ENCODE measurements around the gene ZHX3.

ZHX3 gene

DNA sequence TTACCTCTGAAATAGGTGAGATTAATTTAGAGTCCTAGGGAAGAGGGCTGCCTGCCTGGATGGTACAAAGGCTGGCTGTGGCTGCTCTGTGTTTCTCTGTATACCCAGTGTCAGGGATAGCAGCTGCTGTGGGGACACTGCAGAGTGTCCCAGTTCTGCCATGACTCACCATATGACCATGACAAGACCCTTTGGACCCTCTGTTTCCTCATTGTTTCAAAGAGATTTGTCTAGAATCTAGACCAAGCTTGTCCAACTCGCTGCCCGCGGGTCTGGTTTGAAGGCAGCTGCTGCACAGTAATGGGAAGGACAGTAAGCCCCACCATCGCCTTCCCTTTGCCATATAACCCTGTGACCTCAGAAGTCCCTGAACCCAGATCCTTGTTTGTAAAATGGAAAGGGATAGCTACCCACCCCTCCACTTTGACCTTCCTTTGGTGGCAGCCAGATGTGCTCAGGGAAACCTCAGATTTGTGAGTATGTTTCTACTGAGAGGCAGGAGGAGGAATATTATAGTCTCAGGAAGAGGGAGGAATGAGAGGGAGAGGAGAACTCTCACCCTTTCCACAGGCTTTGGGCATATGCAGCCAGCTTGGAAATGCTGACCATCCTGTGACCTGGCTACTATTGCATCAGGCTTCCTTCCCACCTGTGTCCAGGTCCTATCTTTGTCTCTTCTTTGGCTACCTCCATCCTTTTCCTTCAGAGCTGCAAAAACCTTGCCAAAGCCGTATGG is 166.2 kb downstream of the ZHX3 start:
- DNase-seq (ENCODE audit: low read depth) = no peak

DNA sequence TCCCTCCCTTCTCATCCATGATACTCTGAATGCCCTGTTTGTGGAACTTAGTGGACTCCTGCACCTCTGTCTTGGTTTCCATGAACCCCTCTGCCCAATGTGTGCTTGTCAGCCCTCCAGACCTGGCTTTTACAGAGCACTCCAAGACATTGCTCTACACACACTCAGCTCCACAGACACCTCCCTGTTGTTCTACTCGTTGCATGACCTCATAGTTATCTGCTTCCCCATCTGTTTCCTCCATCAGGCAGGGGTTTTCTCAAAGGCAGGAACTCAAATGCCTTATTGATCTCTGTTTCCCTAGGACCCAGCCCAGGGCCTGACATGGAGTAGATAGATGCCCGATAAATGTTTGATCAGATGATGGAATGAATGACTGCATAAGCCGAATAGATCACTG is 166.9 kb downstream of the ZHX3 start:
- DNase-seq (ENCODE audit: low read depth) = no peak

DNA sequence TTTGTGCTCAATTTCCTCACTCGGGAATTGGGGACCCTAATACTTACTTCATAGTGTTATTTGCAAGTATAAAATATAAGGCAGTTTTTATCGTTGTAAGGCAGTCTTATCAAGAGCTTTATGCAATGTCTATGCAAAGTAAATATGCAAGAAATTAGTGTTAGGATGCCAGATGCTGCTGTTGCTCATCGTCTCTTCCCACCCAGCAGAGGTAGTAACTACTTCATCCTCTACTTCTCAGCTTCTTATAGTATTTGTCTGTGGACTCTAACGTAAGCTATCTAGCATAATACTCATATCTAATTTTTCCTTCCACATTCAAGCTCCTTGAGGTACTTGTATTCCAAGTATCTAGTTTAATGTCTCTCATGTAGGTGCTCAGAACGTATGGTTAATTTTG is 168.6 kb downstream of the ZHX3 start:
- no peak for DNase-seq (ENCODE audit: low read depth)

GRCh38 chr20:41147767-41148191 is 169.8 kb downstream of the ZHX3 start:
- DNase-seq (ENCODE audit: low read depth) = no peak

DNA sequence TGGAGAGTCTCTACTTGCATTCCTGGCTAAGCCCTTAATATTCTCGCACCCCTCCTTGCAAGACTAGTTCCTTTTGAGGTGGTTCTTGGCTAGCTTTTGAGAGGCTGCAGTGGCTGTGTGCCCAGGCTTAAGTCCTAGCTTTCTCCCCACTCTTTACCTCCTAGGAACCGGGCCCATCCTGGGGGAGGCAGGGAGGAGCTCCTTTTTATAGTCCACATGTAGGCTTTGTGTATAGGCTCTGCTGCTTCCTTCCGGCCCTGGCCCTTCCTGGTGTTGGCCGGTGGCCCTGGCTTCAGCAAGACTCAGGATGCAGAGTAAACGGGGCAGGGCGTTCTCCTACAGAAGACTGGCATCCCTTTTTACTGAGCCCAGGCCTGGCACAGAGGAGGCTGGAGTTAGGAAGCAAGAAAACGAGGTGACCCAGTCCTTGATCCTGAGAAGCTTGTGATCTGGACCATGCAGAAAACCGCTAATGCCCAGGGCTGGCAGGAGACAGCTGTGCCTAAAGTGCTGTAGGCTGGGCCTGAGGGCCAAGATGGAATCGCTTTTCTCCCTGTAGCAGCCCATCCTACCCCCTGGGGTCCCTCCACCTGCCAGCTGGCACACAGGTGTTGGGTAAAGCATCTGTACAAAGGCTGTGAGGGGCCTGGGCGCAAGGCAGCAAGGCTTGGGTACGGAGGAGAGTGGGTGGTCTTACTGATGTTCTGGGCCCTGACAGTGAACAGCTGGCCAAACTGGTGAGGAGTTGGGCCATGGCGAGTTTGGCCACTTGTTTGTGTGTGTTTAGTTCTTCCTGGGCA is 171.5 kb downstream of the ZHX3 start:
- no peak for DNase-seq (ENCODE audit: low read depth)

DNA sequence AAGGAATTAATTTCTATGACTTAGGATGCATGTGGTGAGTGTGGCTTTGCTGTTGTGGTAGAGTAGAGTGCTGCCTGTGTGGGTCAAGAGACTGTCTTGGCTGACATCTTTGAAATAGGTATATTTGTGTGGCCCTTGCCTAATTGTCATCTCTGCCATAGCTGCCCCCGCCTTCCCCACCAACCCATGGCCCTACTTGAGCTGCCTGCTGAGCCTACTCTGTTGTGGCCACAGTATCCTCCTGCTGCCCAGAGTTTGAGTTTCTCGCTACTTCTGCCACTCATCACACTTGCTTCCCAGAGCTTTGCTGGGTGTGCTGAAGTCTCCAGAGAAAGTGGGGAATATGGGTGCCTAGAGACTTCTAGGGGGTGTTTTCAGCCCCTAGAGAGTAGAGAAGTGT is 172.2 kb downstream of the ZHX3 start:
- no peak for DNase-seq (ENCODE audit: low read depth)

DNA sequence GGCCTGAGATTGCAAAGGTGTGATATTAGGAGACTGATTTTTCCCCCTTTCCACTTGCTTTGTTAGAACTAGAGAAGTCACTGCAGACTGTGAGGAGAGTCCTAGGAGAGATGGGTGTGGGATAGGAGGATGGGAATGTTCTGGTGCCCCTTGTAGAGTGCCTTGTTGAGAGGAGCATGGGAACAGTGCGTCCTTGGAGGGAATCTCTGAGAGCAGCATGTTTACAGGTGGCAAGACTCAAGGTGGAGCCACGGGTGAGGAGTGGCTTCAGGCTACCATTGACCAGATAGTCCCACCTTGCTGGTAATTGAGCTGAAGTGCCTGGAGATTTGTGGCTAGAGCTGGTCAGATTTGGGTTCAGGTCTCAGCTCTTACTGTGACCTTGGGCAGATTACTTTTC is 174.2 kb downstream of the ZHX3 start:
- no peak for DNase-seq (ENCODE audit: low read depth)

DNA sequence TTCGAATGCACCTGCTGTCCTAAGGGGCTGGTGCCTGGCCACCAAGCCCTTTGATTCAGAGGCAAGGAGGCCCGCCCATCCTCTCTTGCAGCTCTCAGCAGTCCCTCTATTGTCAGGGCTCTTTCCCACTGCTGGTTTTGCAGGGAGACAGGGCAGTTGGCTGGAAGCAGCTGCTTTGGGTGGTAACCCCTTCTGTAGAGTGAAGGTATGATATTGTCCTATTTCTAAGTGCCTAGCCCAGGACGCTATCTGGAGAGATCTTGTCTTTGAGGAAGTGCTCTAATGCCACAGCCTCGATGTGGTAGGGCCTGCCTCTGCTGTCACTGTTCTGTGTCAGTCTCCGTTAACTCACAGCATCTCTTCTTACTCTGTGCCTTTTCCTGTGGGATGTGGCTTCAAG is 174.6 kb downstream of the ZHX3 start:
- no peak for DNase-seq (ENCODE audit: low read depth)

- DNase-seq (ENCODE audit: low read depth) = no peak
These were observed 175.3 kb downstream of the ZHX3 start for GRCh38 chr20:41142245-41142644.

DNA sequence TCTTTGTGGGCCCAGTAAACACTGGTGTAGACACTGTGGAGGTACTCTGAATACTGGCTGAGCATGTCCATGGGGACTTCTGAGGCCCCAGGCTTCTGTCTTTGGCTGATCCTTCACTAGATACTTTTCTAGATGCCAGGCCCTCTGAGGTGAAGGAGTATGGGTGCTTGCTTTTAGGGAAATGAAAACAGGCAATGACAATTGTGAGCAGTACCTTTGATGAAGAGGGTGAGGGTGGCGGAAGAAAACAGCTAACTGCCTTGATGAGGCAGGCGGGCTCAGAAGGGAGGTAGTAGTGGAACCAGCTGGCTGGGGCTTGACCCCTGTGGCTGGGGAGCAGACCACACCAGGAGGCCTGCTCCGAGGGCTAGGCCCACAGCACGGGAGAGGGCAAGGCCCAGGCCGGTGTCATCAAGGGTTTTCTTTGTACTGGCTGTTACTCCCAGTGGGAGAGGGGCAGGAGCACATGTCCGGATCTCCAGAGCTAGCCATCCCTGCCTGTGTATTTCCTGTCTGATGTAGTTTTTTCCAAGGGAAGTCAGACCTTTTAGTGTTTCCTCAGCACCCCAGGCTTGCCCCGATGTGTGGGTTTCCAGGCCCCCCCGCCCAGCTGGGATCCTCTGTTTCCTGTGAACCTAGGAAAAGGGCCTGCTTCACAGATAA is 176.2 kb downstream of the ZHX3 start:
- DNase-seq (ENCODE audit: low read depth) = no peak

- no peak for DNase-seq (ENCODE audit: low read depth)
These were observed 177.1 kb downstream of the ZHX3 start for GRCh38 chr20:41140226-41141133.

DNA sequence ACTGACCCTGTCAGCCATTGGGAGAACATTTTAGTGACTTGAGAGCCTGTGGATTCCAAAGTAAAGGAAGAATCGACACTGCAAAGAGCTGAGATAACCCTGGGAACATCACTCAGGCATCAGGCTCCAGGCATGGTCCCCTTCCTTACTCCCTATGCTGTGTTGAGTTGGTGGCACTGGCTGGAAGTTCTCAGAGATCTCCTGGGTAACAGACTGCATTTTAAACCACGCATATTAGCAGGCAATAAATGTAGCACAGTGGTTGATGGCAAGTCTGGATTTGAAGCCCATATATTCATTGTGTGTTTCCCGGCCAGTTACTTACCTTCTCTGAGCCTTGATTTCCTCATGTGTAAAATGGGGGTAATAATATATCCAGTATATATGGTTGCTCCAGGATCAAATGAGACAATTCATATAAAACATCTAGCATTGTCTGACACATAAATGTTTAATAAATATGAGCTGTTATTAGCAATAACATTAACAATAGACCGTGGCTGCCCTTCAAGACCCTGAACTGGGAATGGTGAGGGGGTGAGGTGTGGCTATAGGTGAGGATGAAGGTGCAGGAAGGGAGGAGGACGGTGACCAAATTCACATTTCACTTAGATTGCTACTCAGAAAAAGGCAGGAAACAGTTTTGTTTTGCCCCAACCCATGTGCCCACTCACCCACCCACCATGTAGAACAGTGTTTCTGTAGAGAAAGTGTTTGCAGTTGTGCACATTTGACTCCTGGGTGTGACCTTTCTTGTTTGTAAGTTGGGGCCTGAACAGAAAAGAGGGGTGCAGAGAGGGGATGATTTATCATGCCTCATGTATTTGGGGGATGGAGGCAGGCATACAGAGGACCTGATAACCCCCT is 178.1 kb downstream of the ZHX3 start:
- DNase-seq (ENCODE audit: low read depth) = no peak

- no peak for DNase-seq (ENCODE audit: low read depth)
These were observed 178.9 kb downstream of the ZHX3 start for GRCh38 chr20:41138475-41139226.

DNA sequence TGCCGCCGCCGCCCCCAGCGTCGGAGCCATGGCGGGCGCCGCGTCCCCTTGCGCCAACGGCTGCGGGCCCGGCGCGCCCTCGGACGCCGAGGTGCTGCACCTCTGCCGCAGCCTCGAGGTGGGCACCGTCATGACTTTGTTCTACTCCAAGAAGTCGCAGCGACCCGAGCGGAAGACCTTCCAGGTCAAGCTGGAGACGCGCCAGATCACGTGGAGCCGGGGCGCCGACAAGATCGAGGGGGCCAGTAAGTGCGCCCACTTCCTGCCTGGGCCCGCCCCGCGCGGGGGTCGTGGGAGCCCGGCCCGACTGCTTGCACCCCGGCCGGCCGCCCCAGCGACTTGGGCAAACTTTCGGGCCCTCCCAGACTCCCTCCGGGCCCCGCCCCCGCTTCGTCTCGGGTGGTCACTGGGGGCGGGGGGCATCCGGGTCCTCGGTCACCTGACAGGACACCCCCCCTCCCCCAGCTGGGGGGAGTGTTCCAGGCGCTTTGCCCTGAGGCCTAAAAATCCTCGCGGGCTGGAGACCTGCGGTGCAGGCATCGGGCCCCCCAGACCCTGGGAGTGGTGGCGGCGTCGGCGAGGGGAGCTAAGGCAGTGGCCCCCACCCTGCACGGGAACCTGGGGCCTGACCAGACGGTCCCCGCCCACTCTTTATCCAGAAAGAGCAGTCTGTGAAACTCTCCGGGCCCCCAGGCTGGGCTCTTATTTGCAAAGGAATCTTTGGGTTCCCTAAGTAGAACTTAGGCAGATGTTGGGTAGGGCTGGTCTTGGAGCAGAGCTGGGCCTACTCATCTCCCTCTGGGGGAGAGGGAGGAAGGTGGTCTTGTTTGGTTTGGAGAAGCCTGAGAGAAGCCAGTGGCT is 179.7 kb downstream of the ZHX3 start:
- no peak for DNase-seq (ENCODE audit: low read depth)

DNA sequence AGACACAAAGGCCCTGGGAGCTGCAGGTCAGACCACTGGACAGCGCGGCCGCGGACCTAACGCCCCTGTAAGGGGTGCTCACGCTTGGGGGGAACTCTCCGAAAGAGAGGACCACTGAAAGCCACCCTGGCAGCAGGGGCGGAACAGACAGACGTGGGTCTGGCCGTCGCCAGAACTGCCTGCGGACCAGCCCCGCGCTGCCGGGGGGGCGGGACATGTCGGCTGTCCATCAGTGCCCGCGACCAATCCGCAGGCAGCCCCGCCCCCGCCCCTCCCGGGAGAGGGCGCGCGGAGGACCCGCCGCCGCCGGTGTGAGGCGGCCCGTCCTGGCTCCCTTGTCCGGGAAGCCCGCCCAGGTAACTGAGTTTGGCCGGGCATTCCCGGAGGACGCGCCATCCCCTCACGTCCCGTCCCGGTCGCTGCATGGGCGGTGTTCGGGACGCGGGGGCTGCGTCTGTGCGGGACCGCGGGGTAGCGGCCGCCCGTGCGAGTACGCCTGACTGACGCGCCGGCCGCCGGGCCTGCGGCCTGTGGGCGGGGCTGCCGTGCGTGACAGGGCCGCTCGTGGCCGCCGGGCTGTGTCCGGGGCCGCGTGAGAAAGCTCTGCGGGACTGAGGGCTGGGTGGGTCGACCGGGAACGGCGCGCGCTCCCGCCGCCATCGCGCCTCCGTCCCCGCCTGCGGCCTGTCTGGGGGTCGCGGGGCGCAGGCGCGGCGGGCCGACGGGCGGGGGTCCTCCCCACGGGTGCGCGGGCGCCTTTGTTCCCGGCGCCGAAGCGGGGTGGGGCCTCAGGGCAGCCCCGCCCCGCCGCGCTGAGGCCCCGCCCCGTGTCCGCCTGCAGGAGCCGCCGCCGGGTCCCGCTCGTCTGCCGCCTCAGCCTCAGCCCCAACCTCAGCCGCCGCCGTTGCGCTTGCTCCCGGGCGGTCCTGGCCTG is 180.6 kb downstream of the ZHX3 start, which contains the start of gene PLCG1:
Gene PLCG1, plus strand, starts transcription at position 864 of the 934 bp plus-strand sequence. CDS start 99 bp downstream, outside the sequence.
- DNase-seq (ENCODE audit: low read depth) = peak; percentile 70

DNA sequence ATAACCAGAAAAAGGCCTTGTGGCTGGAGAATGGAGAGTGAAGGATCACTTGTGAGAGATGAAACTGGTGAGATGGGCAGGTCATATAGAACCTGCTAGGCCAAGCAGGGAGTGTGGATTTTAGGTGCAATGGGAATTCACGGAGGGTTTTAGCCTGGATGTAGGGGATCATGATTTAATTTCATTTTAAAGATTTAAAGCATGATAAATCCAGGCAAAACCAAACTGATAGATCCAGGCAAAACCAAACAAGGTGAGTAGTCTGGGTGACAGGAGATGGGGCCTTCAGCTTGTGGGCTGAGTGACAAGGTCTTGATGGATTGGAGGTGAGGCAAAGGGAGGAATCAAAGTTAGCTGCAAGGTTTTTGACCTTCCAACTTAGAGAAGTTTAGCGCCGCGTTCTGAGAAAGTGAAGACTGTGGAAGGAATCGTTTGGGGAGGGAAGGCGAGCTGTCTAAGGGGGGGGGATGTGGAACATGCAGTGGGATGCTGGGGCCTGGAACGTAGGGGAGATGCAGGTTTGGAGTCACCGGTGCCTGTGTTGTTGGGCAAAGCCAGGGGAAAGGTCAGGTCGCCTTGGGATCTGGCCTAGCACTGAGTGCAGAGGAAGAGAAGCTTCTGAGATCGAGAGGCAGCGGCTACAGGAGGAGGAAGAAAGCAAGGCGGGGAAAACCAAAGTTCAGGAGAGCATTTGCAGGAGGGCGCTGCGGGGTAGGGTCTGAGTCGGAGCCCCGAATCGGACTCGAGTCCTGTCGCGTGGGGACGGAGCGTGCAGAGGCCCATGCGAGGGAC is 181.4 kb downstream of the ZHX3 start:
- no peak for DNase-seq (ENCODE audit: low read depth)
